H1 (cell line): ENCODE data around the gene CDKN2C. TPM values are rescaled to one million over a fixed set of nuclear protein-coding genes. Genes with fewer than 3 reads are reported as not detected.

ENCODE experiments used
- CTCF ChIA-PET: fragments of 300-600 bp; sonication (Branson Sonifier 250); formaldehyde crosslinking; loops from one replicate; lab custom pipeline; 2021; ENCODE audit not compliant: partially characterized antibody; lab: Charles Lee
- POLR2A ChIA-PET: fragments of 300-600 bp; sonication (Branson Sonifier 250); formaldehyde crosslinking; loops from one replicate; lab custom pipeline; 2021; ENCODE audit warnings: inconsistent platforms; ENCODE audit not compliant: partially characterized antibody; lab: Charles Lee
- DNase-seq, 2 experiments: peaks; one replicate each; pipeline versions ENCODE4 v3.0.0 to v3.0.0-alpha.2; 2010 to 2022; ENCODE audit warnings: low spot score in 2 of 2, low read depth in 1 of 2, mixed read lengths in 1 of 2
- FAIRE-seq: peaks from 2 replicates; lab custom pipeline; 2011; peaks lifted over from hg19 to GRCh38; lab: Jason Lieb, UNC
- H2AFZ ChIP-seq: 2 replicates; pipeline ENCODE4 v1.8.1; 2012; ENCODE audit warnings: low read length, inconsistent platforms
- H2AK5ac ChIP-seq: 2 replicates; pipeline ENCODE4 v1.6.1; 2013; ENCODE audit warnings: low read depth, low read length
- H2BK120ac ChIP-seq: replicated peaks from 2 replicates; pipeline ENCODE3; 2013; ENCODE audit warnings: low read depth, low read length, inconsistent platforms
- H2BK12ac ChIP-seq: 2 replicates; pipeline ENCODE4 v1.6.1; 2013; ENCODE audit warnings: low read depth, low read length
- H2BK15ac ChIP-seq: 2 replicates; pipeline ENCODE4 v1.6.1; 2013; ENCODE audit warnings: low read length
- H2BK20ac ChIP-seq: 2 replicates; pipeline ENCODE4 v1.6.1; 2013; ENCODE audit warnings: low read length
- H2BK5ac ChIP-seq: 2 replicates; pipeline ENCODE4 v1.6.1; 2013; ENCODE audit warnings: low read depth, low read length
- H3K14ac ChIP-seq: 2 replicates; pipeline ENCODE4 v1.6.1; 2013; ENCODE audit warnings: inconsistent platforms; ENCODE audit not compliant: insufficient read length
- H3K18ac ChIP-seq: 2 replicates; pipeline ENCODE4 v1.6.1; 2013; ENCODE audit warnings: low read length; ENCODE audit errors: extremely low read depth
- H3K23ac ChIP-seq: 2 replicates; pipeline ENCODE4 v1.6.1; 2013; ENCODE audit warnings: inconsistent platforms; ENCODE audit not compliant: insufficient read length
- H3K23me2 ChIP-seq: 2 replicates; pipeline ENCODE4 v1.6.1; 2013; ENCODE audit warnings: low read depth, low read length
- H3K27ac ChIP-seq: 2 replicates; pipeline ENCODE4 v1.6.1; 2011; ENCODE audit warnings: low read depth, low read length, inconsistent platforms
- H3K27me3 ChIP-seq, 4 experiments: replicated peaks in 1 of 4; 1 replicate in 1 of 4; 2 replicates in 3 of 4; pipeline versions ENCODE4 v1.6.1 to v1.8.1; 2011 to 2013; ENCODE audit warnings: low read length in 3 of 4, mild to moderate bottlenecking in 3 of 4, inconsistent platforms in 2 of 4, mixed read lengths in 2 of 4, moderate library complexity in 1 of 4; ENCODE audit not compliant: control insufficient read depth in 3 of 4, insufficient read depth in 3 of 4; ENCODE audit errors: extremely low read depth in 1 of 4
- H3K36me3 ChIP-seq, 4 experiments: 2 replicates each; pipeline versions ENCODE4 v1.6.1 to v1.8.1; 2011 to 2013; ENCODE audit warnings: mild to moderate bottlenecking in 4 of 4, low read length in 3 of 4, moderate library complexity in 2 of 4, control low read depth in 1 of 4, inconsistent platforms in 1 of 4; ENCODE audit not compliant: insufficient read depth in 4 of 4, control insufficient read depth in 2 of 4
- H3K4ac ChIP-seq: replicated peaks from 2 replicates; pipeline ENCODE3; 2013; ENCODE audit warnings: low read length, low read depth, mixed read lengths, inconsistent platforms; ENCODE audit not compliant: insufficient read length
- H3K4me1 ChIP-seq, 4 experiments: replicated peaks in 1 of 4; 1 replicate in 1 of 4; 2 replicates in 3 of 4; pipeline versions ENCODE4 v1.6.1 to v1.8.1; 2011 to 2013; ENCODE audit warnings: low read length in 3 of 4, inconsistent platforms in 2 of 4, mixed read lengths in 1 of 4; ENCODE audit not compliant: insufficient read depth in 4 of 4, control insufficient read depth in 3 of 4
- H3K4me2 ChIP-seq, 2 experiments: 2 replicates each; pipeline versions ENCODE4 v1.6.1 to v1.8.1; 2011 to 2013; ENCODE audit warnings: low read depth in 2 of 2, low read length in 2 of 2, control low read depth in 1 of 2, inconsistent platforms in 1 of 2, mild to moderate bottlenecking in 1 of 2; ENCODE audit not compliant: insufficient read depth in 1 of 2
- H3K4me3 ChIP-seq, 4 experiments: fragments of 200-600, 300-600 bp in 1 of 4; sonication (generic), shearing (Covaris generic), sonication (Bioruptor Twin) in 1 of 4; 2 replicates each; pipeline versions ENCODE4 v1.5.1 to v1.8.1; 2011 to 2016; ENCODE audit warnings: low read length in 4 of 4, low read depth in 3 of 4, control low read depth in 2 of 4, inconsistent platforms in 2 of 4, mild to moderate bottlenecking in 2 of 4, mixed read lengths in 1 of 4, moderate library complexity in 1 of 4; ENCODE audit not compliant: insufficient read depth in 2 of 4; ENCODE audit errors: extremely low read depth in 1 of 4
- H3K56ac ChIP-seq: replicated peaks from 2 replicates; pipeline ENCODE3; 2013; ENCODE audit warnings: low read depth, mild to moderate bottlenecking, mixed read lengths, low read length, inconsistent platforms; ENCODE audit not compliant: insufficient read length
- H3K79me1 ChIP-seq: 2 replicates; pipeline ENCODE4 v1.6.1; 2013; ENCODE audit warnings: low read depth, low read length, control low read depth
- H3K79me2 ChIP-seq, 2 experiments: 2 replicates each; pipeline versions ENCODE4 v1.6.1 to v1.8.1; 2012 to 2013; ENCODE audit warnings: low read length in 2 of 2, mild to moderate bottlenecking in 2 of 2, inconsistent platforms in 1 of 2; ENCODE audit not compliant: insufficient read depth in 2 of 2, control insufficient read depth in 1 of 2
- H3K9ac ChIP-seq, 4 experiments: replicated peaks in 1 of 4; 1 replicate in 1 of 4; 2 replicates in 3 of 4; pipeline versions ENCODE4 v1.6.1 to v1.8.1; 2011 to 2013; ENCODE audit warnings: low read depth in 3 of 4, low read length in 3 of 4, control low read depth in 2 of 4, mild to moderate bottlenecking in 2 of 4, moderate library complexity in 2 of 4, inconsistent platforms in 1 of 4; ENCODE audit errors: extremely low read depth in 1 of 4
- H3K9me3 ChIP-seq, 2 experiments: 2 replicates each; pipeline versions ENCODE4 v1.6.1 to v1.8.1; 2012 to 2013; ENCODE audit warnings: mild to moderate bottlenecking in 2 of 2, moderate library complexity in 2 of 2, control low read depth in 1 of 2, inconsistent platforms in 1 of 2, low read depth in 1 of 2, low read length in 1 of 2, mixed read lengths in 1 of 2; ENCODE audit not compliant: insufficient read depth in 2 of 2
- H4K20me1 ChIP-seq, 2 experiments: replicated peaks in 1 of 2; 2 replicates each; pipeline versions ENCODE3 to v1.8.1; 2011 to 2013; ENCODE audit warnings: inconsistent platforms in 2 of 2, low read length in 2 of 2, mild to moderate bottlenecking in 1 of 2; ENCODE audit not compliant: insufficient read depth in 2 of 2, control insufficient read depth in 1 of 2
- H4K5ac ChIP-seq: 2 replicates; pipeline ENCODE4 v1.6.1; 2013; ENCODE audit warnings: low read length, low read depth, mixed read lengths, inconsistent platforms; ENCODE audit not compliant: insufficient read length
- H4K8ac ChIP-seq: 2 replicates; pipeline ENCODE4 v1.8.0; 2013; ENCODE audit warnings: mild to moderate bottlenecking, moderate library complexity, low read length, inconsistent platforms; ENCODE audit not compliant: insufficient read depth; ENCODE audit errors: extremely low read depth
- H4K91ac ChIP-seq: replicated peaks from 2 replicates; pipeline ENCODE3; 2013; ENCODE audit warnings: low read length, mixed read lengths, inconsistent platforms; ENCODE audit not compliant: insufficient read length
- CBX5 ChIP-seq: fragments of 300-800, 300-1000 bp; sonication (generic); IDR thresholded peaks from 2 replicates; pipeline ENCODE4 v1.7.1; 2016; ENCODE audit warnings: antibody characterized with exemption, low read length, low read depth
- CREB1 ChIP-seq: IDR thresholded peaks from 2 replicates; pipeline ENCODE4 v1.6.1; 2012; ENCODE audit warnings: inconsistent platforms
- EP300 ChIP-seq, 2 experiments: IDR thresholded peaks; 1 replicate in 1 of 2; 2 replicates in 1 of 2; pipeline ENCODE4 v1.6.1; 2011 to 2012; ENCODE audit warnings: low read depth in 2 of 2, low read length in 2 of 2, mild to moderate bottlenecking in 2 of 2, borderline replicate concordance in 1 of 2, inconsistent platforms in 1 of 2, moderate library complexity in 1 of 2
- HDAC6 ChIP-seq: IDR thresholded peaks from one replicate; pipeline ENCODE4 v1.7.1; 2012; ENCODE audit warnings: low read depth, mild to moderate bottlenecking, inconsistent platforms, low read length, moderate library complexity
- JUN ChIP-seq: IDR thresholded peaks from 2 replicates; pipeline ENCODE4 v1.6.1; 2011; ENCODE audit warnings: low read depth, mild to moderate bottlenecking, improper control_type of control experiment, low read length
- JUND ChIP-seq: IDR thresholded peaks from 2 replicates; pipeline ENCODE4 v1.6.1; 2011; ENCODE audit warnings: mild to moderate bottlenecking, improper control_type of control experiment, low read length
- KDM1A ChIP-seq: fragments of 200-600, 300-600 bp; sonication (generic); IDR thresholded peaks from 2 replicates; pipeline ENCODE4 v1.7.1; 2016; ENCODE audit warnings: mild to moderate bottlenecking, low read length, borderline replicate concordance
- MAX ChIP-seq: IDR thresholded peaks from 2 replicates; pipeline ENCODE4 v1.6.1; 2012; ENCODE audit warnings: inconsistent platforms
- NRF1 ChIP-seq: IDR thresholded peaks from 2 replicates; pipeline ENCODE4 v1.6.1; 2011; ENCODE audit warnings: mild to moderate bottlenecking, low read depth, low read length, improper control_type of control experiment
- RFX5 ChIP-seq: IDR thresholded peaks from 2 replicates; pipeline ENCODE4 v1.6.1; 2011; ENCODE audit warnings: low read depth, low read length, improper control_type of control experiment, borderline replicate concordance
- RXRA ChIP-seq: IDR thresholded peaks from 2 replicates; pipeline ENCODE4 v1.6.1; 2011; ENCODE audit warnings: low read depth, mild to moderate bottlenecking, low read length, moderate library complexity; ENCODE audit not compliant: insufficient read depth
- TAF7 ChIP-seq: optimal IDR thresholded peaks from 2 replicates; pipeline ENCODE3; 2011; ENCODE audit warnings: low read depth, mild to moderate bottlenecking, inconsistent platforms, low read length, moderate library complexity, borderline replicate concordance
- TBP ChIP-seq: IDR thresholded peaks from 2 replicates; pipeline ENCODE4 v1.6.1; 2011; ENCODE audit warnings: low read depth, low read length, improper control_type of control experiment
- YY1 ChIP-seq: IDR thresholded peaks from 2 replicates; pipeline ENCODE4 v1.6.1; 2011; ENCODE audit warnings: low read depth, mild to moderate bottlenecking, low read length
- WGBS, 2 experiments: shearing (Covaris generic) in 1 of 2; methylation state at CpG; one replicate each; pipeline versions ENCODE4 v1.1.6 to v1.1.7; 2013 to 2015; ENCODE audit warnings: low lambda C conversion rate in 2 of 2, mixed read lengths in 2 of 2, inconsistent platforms in 1 of 2, low coverage in 1 of 2, missing lambda C conversion rate in 1 of 2; ENCODE audit not compliant: insufficient replicate concordance in 2 of 2, insufficient coverage in 1 of 2, insufficient read length in 1 of 2; ENCODE audit errors: extremely low coverage in 1 of 2, missing lambda C conversion rate in 1 of 2; 5-methylcytosine and 5-hydroxymethylcytosine counted together
- polyA plus RNA-seq, 7 experiments: library from polyadenylated mRNA; depleted of rRNA in 3 of 7; stranded (reverse) in 5 of 7; unstranded in 2 of 7; fragments of >200 nt in 5 of 7; fragments of 200-250 nt in 2 of 7; gene quantifications; 1 replicate in 5 of 7; 2 replicates in 1 of 7; 4 replicates in 1 of 7; pipeline versions ENCODE4 v1.2.1 to v1.2.3, GENCODE V29; 2011 to 2013; ENCODE audit warnings: missing spikeins in 2 of 7, mixed read lengths in 2 of 7
- total RNA-seq: library from RNA; stranded (reverse); fragmentation: NEBNext Ultra II Directional; extraction: Animal tissue kit (Norgen Biotek cat#: 25700); gene quantifications from 2 replicates; pipeline ENCODE4 v1.2.1, GENCODE V29; 2021

The CDKN2C gene
- total and polyA plus RNA-seq, 2 of the 8 experiments (the other 6 are each of a cell fraction or from before 2014, with no cell fraction given), result not detected

GRCh38 chr1:50983219-50983802, 13.3 kb downstream of the CDKN2C start:
- no peaks in the 10 kb centered on the region for H3K79me2 ChIP-seq
- no peak overlapping the region for H2BK5ac ChIP-seq
- no peak overlapping the region for H2AK5ac ChIP-seq
- WGBS, 2 experiments, result 62% methylated on average over 2 of the region's 2 CpGs; no CpG with 5 or more reads in 1 of the 2 experiments
- no peaks in the 10 kb centered on the region for H3K79me1 ChIP-seq
- H3K18ac ChIP-seq, result no peak overlapping the region
- no peak overlapping the region for H4K91ac ChIP-seq
- H3K4me2 ChIP-seq, result no peak overlapping the region
- H3K4me3 ChIP-seq, result no peak overlapping the region
- no peaks in the 10 kb centered on the region; a peak in 1 of 7 replicates for H3K4me1 ChIP-seq
- FAIRE-seq, result no peak
- ChIA-PET CTCF (no interaction called here), POLR2A (no interaction called here)
- H4K5ac ChIP-seq, result no peak overlapping the region
- no peak overlapping the region for H3K4ac ChIP-seq
- H4K20me1 ChIP-seq, result no peaks in the 10 kb centered on the region
- H3K36me3 ChIP-seq, result no peaks in the 10 kb centered on the region
- no peaks in the 10 kb centered on the region for H3K9me3 ChIP-seq
- no peak overlapping the region for H3K56ac ChIP-seq
- DNase-seq, result no peak
- no peak overlapping the region for H2BK120ac ChIP-seq
- no peak overlapping the region for H3K23ac ChIP-seq
- no peak overlapping the region for H3K9ac ChIP-seq
- H3K23me2 ChIP-seq, result no peaks in the 10 kb centered on the region; the same call in 1 of the 2 replicates
- H2BK15ac ChIP-seq, result no peak overlapping the region
- no peak overlapping the region for H3K27ac ChIP-seq
- no peak overlapping the region for H2AFZ ChIP-seq
- H4K8ac ChIP-seq, result no peak overlapping the region
- H2BK12ac ChIP-seq, result no peak overlapping the region
- H3K14ac ChIP-seq, result no peak overlapping the region
- no peak overlapping the region for H2BK20ac ChIP-seq
- H3K27me3 ChIP-seq, result peaks cover 7 to 38% (median 18%) of the 10 kb centered on the region in 4 experiments
- no peak for TF ChIP-seq KDM1A
- TF ChIP-seq HDAC6, result no peak
- no peak for TF ChIP-seq TBP
- TF ChIP-seq RFX5, result no peak
- TF ChIP-seq RXRA, result no peak
- TF ChIP-seq JUND, result no peak
- no peak for TF ChIP-seq NRF1
- no peak for TF ChIP-seq CREB1
- no peak for TF ChIP-seq EP300 (IDR thresholded peaks at IDR 0.05; ENCODE audit: borderline replicate concordance in 1 of 2, low read depth in 2 of 2, low read length in 2 of 2)
- TF ChIP-seq JUN, result no peak
- no peak for TF ChIP-seq YY1
- no peak for TF ChIP-seq TAF7
- TF ChIP-seq MAX, result no peak
- TF ChIP-seq CBX5, result no peak
